Left lung (tissue), 10 donors: Measurements from ENCODE around the gene TLNRD1. TPM values are rescaled to one million over a fixed set of nuclear protein-coding genes. Genes with fewer than 3 reads are reported as not detected.

Experiments
- ATAC-seq: fragments of 200-7000 bp; cut with Tn5 transposase; one replicate; pipeline ENCODE4 v1.9.1; 2020; ENCODE audit warnings: moderate library complexity
- DNase-seq, 4 donors: peaks; one replicate each; pipeline ENCODE4 v3.0.0-alpha.2; 2013 to 2020
- H3K27ac ChIP-seq, 2 donors: fragments of 200-600 bp; sonication (generic) in 1 of 2; one replicate each; pipeline versions ENCODE4 v1.5.0 to v1.8.0; 2020 to 2021
- H3K27me3 ChIP-seq, 2 donors: fragments of 200-600 bp; sonication (generic) in 1 of 2; one replicate each; pipeline versions ENCODE4 v1.5.0 to v1.8.0; 2020 to 2021
- H3K36me3 ChIP-seq, 2 donors: fragments of 200-600 bp; sonication (generic) in 1 of 2; one replicate each; pipeline versions ENCODE4 v1.5.0 to v1.8.0; 2020 to 2021
- H3K4me1 ChIP-seq, 2 donors: fragments of 200-600 bp; one replicate each; pipeline ENCODE4 v1.8.0; 2021
- H3K4me3 ChIP-seq, 2 donors: fragments of 200-600 bp; sonication (generic) in 1 of 2; one replicate each; pipeline versions ENCODE4 v1.5.0 to v1.8.0; 2020 to 2021; ENCODE audit warnings: mild to moderate bottlenecking in 1 of 2
- H3K9me3 ChIP-seq, 2 donors: fragments of 200-600 bp; sonication (generic) in 1 of 2; one replicate each; pipeline versions ENCODE4 v1.5.0 to v1.8.0; 2020 to 2021
- CTCF ChIP-seq, 2 donors: fragments of 200-600 bp; sonication (generic) in 1 of 2; IDR thresholded peaks; one replicate each; pipeline versions ENCODE4 v1.5.0 to v1.8.0; 2021; ENCODE audit warnings: antibody characterized with exemption in 2 of 2
- intact Hi-C, 2 donors: fragments of 100-400 bp; cut with DNase I; formaldehyde crosslinking; loops; one replicate each; pipeline versions ENCODE4 v1.11.2 to v1.14.2; 2022
- polyA plus RNA-seq, 6 donors: library from polyadenylated mRNA; unstranded; fragments of 120-200 nt; gene quantifications; one replicate each; pipeline ENCODE4 v1.2.1, GENCODE V29; 2013; ENCODE audit not compliant: insufficient read length in 6 of 6
- total RNA-seq, 2 donors: library from RNA; stranded (reverse); fragmentation: NEBNext Ultra II Directional; extraction: Animal tissue kit (Norgen Biotek cat#: 25700); gene quantifications; one replicate each; pipeline ENCODE4 v1.2.1, GENCODE V29; 2021
- donor health status: DM: no; HTN: yes; CAD: no.
- donor health status: DM: no; HTN: no; CAD: no.

Gene TLNRD1
- total and polyA plus RNA-seq, 8 donors: 10.1 to 27.6 (median 16.8) TPM

- Histone ChIP-seq H3K27ac (peak overlapping the region; percentile 29 to 78), H3K4me3 (no peak overlapping the region), H3K4me1 (peaks cover 17 to 60% of the 10 kb centered on the region in 2 donors), H3K9me3 (no peaks in the 10 kb centered on the region), H3K27me3 (no peaks in the 10 kb centered on the region), H3K36me3 (peaks cover 0 to 22% of the 10 kb centered on the region in 2 donors)
- no peak for TF ChIP-seq CTCF (IDR thresholded peaks at IDR 0.05)
- ATAC-seq (peak; percentile 2), DNase-seq (no peak)
- intact Hi-C loops: no loop called here
These were observed 15.9 kb upstream of the TLNRD1 start for GRCh38 chr15:80984856-80985255.

- Histone ChIP-seq H3K36me3 (peaks cover 0 to 11% of the 10 kb centered on the region in 2 donors), H3K27ac (no peak overlapping the region), H3K27me3 (no peaks in the 10 kb centered on the region), H3K9me3 (no peaks in the 10 kb centered on the region), H3K4me1 (peaks cover 17 to 70% of the 10 kb centered on the region in 2 donors), H3K4me3 (no peak overlapping the region)
- DNase-seq: no peak
- TF ChIP-seq CTCF (IDR thresholded peaks at IDR 0.05): no peak
- ATAC-seq: no peak
- intact Hi-C loops: no loop called here
These were observed 14.7 kb upstream of the TLNRD1 start for GRCh38 chr15:80985981-80986380.

GRCh38 chr15:80986487-80986886, 14.2 kb upstream of the TLNRD1 start:
- peaks cover 17 to 75% of the 10 kb centered on the region in 2 donors for H3K4me1 ChIP-seq
- no peak for TF ChIP-seq CTCF (IDR thresholded peaks at IDR 0.05)
- no peaks in the 10 kb centered on the region for H3K27me3 ChIP-seq
- H3K9me3 ChIP-seq: no peaks in the 10 kb centered on the region
- no peak for DNase-seq
- ATAC-seq: no peak
- intact Hi-C loops: no loop called here
- H3K4me3 ChIP-seq: no peak overlapping the region
- peaks cover 0 to 6% of the 10 kb centered on the region in 2 donors for H3K36me3 ChIP-seq
- H3K27ac ChIP-seq: no peak overlapping the region

GRCh38 chr15:80988148-80988796, 12.5 kb upstream of the TLNRD1 start:
- Histone ChIP-seq H3K36me3 (no peaks in the 10 kb centered on the region), H3K9me3 (no peaks in the 10 kb centered on the region), H3K4me1 (peaks cover 17 to 80% of the 10 kb centered on the region in 2 donors), H3K4me3 (peak overlapping the region; percentile 63 to 92), H3K27ac (no peak overlapping the region), H3K27me3 (no peaks in the 10 kb centered on the region)
- intact Hi-C loops: no loop called here
- DNase-seq (no peak), ATAC-seq (no peak)
- no peak for TF ChIP-seq CTCF (IDR thresholded peaks at IDR 0.05)

GRCh38 chr15:80989081-80989517, 11.6 kb upstream of the TLNRD1 start:
- intact Hi-C loops: no loop called here
- peak; percentile 13 for ATAC-seq

More at GRCh38 chr15:80989081-80989517, 11.6 kb upstream of the TLNRD1 start:
- no peaks in the 10 kb centered on the region for H3K9me3 ChIP-seq
- H3K27ac ChIP-seq: peak overlapping the region; percentile 85 to 93
- no peak for DNase-seq
- no peak for TF ChIP-seq CTCF (IDR thresholded peaks at IDR 0.05)
- peak overlapping the region; percentile 63 to 92 for H3K4me3 ChIP-seq
- peaks cover 17 to 77% of the 10 kb centered on the region in 2 donors for H3K4me1 ChIP-seq
- H3K36me3 ChIP-seq: no peaks in the 10 kb centered on the region
- H3K27me3 ChIP-seq: no peaks in the 10 kb centered on the region
